SK-N-MC (cell line): ENCODE results near the gene MTG2.

Source experiments
- EZH2 ChIP-seq: fragments of 200-600 bp; sonication (generic); IDR thresholded peaks from one replicate; pipeline ENCODE4 v1.6.1; 2017; ENCODE audit warnings: antibody characterized with exemption
- FOXP2 ChIP-seq: optimal IDR thresholded peaks from 2 replicates; pipeline ENCODE3; 2011; ENCODE audit warnings: mild to moderate bottlenecking, moderate library complexity; ENCODE audit not compliant: insufficient read depth; ENCODE audit errors: extremely low read length, control extremely low read depth
- POLR2AphosphoS5 ChIP-seq: IDR thresholded peaks from 2 replicates; pipeline ENCODE4 v1.6.1; 2012; ENCODE audit warnings: mild to moderate bottlenecking, low read depth, low read length, borderline replicate concordance

DNA sequence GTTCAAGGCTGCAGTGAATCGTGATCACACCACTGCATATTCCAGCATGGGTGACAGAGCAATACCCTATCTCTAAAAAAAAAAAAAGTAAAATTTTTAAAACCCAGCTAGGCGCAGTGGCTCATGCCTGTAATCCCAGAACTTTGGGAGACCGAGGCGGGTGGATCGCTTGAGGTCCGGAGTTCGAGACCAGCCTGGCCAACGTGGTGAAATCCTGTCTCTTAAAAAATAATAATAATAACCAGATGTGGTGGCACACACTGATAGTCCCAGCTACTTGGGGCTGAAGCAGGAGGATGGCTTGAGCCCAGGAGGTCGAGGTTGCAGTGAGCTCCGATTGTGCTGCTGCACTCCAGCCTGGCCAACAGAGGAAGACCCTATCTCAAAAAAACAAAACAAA, 13.5 kb downstream of the MTG2 start:
- no peak for TF ChIP-seq POLR2AphosphoS5
- TF ChIP-seq EZH2: no peak
- no peak for TF ChIP-seq FOXP2
